H1 (cell line): ENCODE measurements around the gene USF1. TPM values are rescaled to one million over a fixed set of nuclear protein-coding genes. Genes with fewer than 3 reads are reported as not detected.

Experiments
- CTCF ChIA-PET: fragments of 300-600 bp; sonication (Branson Sonifier 250); formaldehyde crosslinking; loops from one replicate; lab custom pipeline; 2021; ENCODE audit not compliant: partially characterized antibody; lab: Charles Lee
- POLR2A ChIA-PET: fragments of 300-600 bp; sonication (Branson Sonifier 250); formaldehyde crosslinking; loops from one replicate; lab custom pipeline; 2021; ENCODE audit warnings: inconsistent platforms; ENCODE audit not compliant: partially characterized antibody; lab: Charles Lee
- DNase-seq, 2 experiments: peaks; one replicate each; pipeline versions ENCODE4 v3.0.0 to v3.0.0-alpha.2; 2010 to 2022; ENCODE audit warnings: low spot score in 2 of 2, low read depth in 1 of 2, mixed read lengths in 1 of 2
- FAIRE-seq: peaks from 2 replicates; lab custom pipeline; 2011; peaks lifted over from hg19 to GRCh38; lab: Jason Lieb, UNC
- H2AFZ ChIP-seq: 2 replicates; pipeline ENCODE4 v1.8.1; 2012; ENCODE audit warnings: low read length, inconsistent platforms
- H2AK5ac ChIP-seq: 2 replicates; pipeline ENCODE4 v1.6.1; 2013; ENCODE audit warnings: low read depth, low read length
- H2BK120ac ChIP-seq: replicated peaks from 2 replicates; pipeline ENCODE3; 2013; ENCODE audit warnings: low read depth, low read length, inconsistent platforms
- H2BK12ac ChIP-seq: 2 replicates; pipeline ENCODE4 v1.6.1; 2013; ENCODE audit warnings: low read depth, low read length
- H2BK15ac ChIP-seq: 2 replicates; pipeline ENCODE4 v1.6.1; 2013; ENCODE audit warnings: low read length
- H2BK20ac ChIP-seq: 2 replicates; pipeline ENCODE4 v1.6.1; 2013; ENCODE audit warnings: low read length
- H2BK5ac ChIP-seq: 2 replicates; pipeline ENCODE4 v1.6.1; 2013; ENCODE audit warnings: low read depth, low read length
- H3K14ac ChIP-seq: 2 replicates; pipeline ENCODE4 v1.6.1; 2013; ENCODE audit warnings: inconsistent platforms; ENCODE audit not compliant: insufficient read length
- H3K18ac ChIP-seq: 2 replicates; pipeline ENCODE4 v1.6.1; 2013; ENCODE audit warnings: low read length; ENCODE audit errors: extremely low read depth
- H3K23ac ChIP-seq: 2 replicates; pipeline ENCODE4 v1.6.1; 2013; ENCODE audit warnings: inconsistent platforms; ENCODE audit not compliant: insufficient read length
- H3K23me2 ChIP-seq: 2 replicates; pipeline ENCODE4 v1.6.1; 2013; ENCODE audit warnings: low read depth, low read length
- H3K27ac ChIP-seq: 2 replicates; pipeline ENCODE4 v1.6.1; 2011; ENCODE audit warnings: low read depth, low read length, inconsistent platforms
- H3K27me3 ChIP-seq, 4 experiments: replicated peaks in 1 of 4; 1 replicate in 1 of 4; 2 replicates in 3 of 4; pipeline versions ENCODE4 v1.6.1 to v1.8.1; 2011 to 2013; ENCODE audit warnings: low read length in 3 of 4, mild to moderate bottlenecking in 3 of 4, inconsistent platforms in 2 of 4, mixed read lengths in 2 of 4, moderate library complexity in 1 of 4; ENCODE audit not compliant: control insufficient read depth in 3 of 4, insufficient read depth in 3 of 4; ENCODE audit errors: extremely low read depth in 1 of 4
- H3K36me3 ChIP-seq, 4 experiments: 2 replicates each; pipeline versions ENCODE4 v1.6.1 to v1.8.1; 2011 to 2013; ENCODE audit warnings: mild to moderate bottlenecking in 4 of 4, low read length in 3 of 4, moderate library complexity in 2 of 4, control low read depth in 1 of 4, inconsistent platforms in 1 of 4; ENCODE audit not compliant: insufficient read depth in 4 of 4, control insufficient read depth in 2 of 4
- H3K4ac ChIP-seq: replicated peaks from 2 replicates; pipeline ENCODE3; 2013; ENCODE audit warnings: low read length, low read depth, mixed read lengths, inconsistent platforms; ENCODE audit not compliant: insufficient read length
- H3K4me1 ChIP-seq, 4 experiments: replicated peaks in 1 of 4; 1 replicate in 1 of 4; 2 replicates in 3 of 4; pipeline versions ENCODE4 v1.6.1 to v1.8.1; 2011 to 2013; ENCODE audit warnings: low read length in 3 of 4, inconsistent platforms in 2 of 4, mixed read lengths in 1 of 4; ENCODE audit not compliant: insufficient read depth in 4 of 4, control insufficient read depth in 3 of 4
- H3K4me2 ChIP-seq, 2 experiments: 2 replicates each; pipeline versions ENCODE4 v1.6.1 to v1.8.1; 2011 to 2013; ENCODE audit warnings: low read depth in 2 of 2, low read length in 2 of 2, control low read depth in 1 of 2, inconsistent platforms in 1 of 2, mild to moderate bottlenecking in 1 of 2; ENCODE audit not compliant: insufficient read depth in 1 of 2
- H3K4me3 ChIP-seq, 4 experiments: fragments of 200-600, 300-600 bp in 1 of 4; sonication (generic), shearing (Covaris generic), sonication (Bioruptor Twin) in 1 of 4; 2 replicates each; pipeline versions ENCODE4 v1.5.1 to v1.8.1; 2011 to 2016; ENCODE audit warnings: low read length in 4 of 4, low read depth in 3 of 4, control low read depth in 2 of 4, inconsistent platforms in 2 of 4, mild to moderate bottlenecking in 2 of 4, mixed read lengths in 1 of 4, moderate library complexity in 1 of 4; ENCODE audit not compliant: insufficient read depth in 2 of 4; ENCODE audit errors: extremely low read depth in 1 of 4
- H3K56ac ChIP-seq: replicated peaks from 2 replicates; pipeline ENCODE3; 2013; ENCODE audit warnings: low read depth, mild to moderate bottlenecking, mixed read lengths, low read length, inconsistent platforms; ENCODE audit not compliant: insufficient read length
- H3K79me1 ChIP-seq: 2 replicates; pipeline ENCODE4 v1.6.1; 2013; ENCODE audit warnings: low read depth, low read length, control low read depth
- H3K79me2 ChIP-seq, 2 experiments: 2 replicates each; pipeline versions ENCODE4 v1.6.1 to v1.8.1; 2012 to 2013; ENCODE audit warnings: low read length in 2 of 2, mild to moderate bottlenecking in 2 of 2, inconsistent platforms in 1 of 2; ENCODE audit not compliant: insufficient read depth in 2 of 2, control insufficient read depth in 1 of 2
- H3K9ac ChIP-seq, 4 experiments: replicated peaks in 1 of 4; 1 replicate in 1 of 4; 2 replicates in 3 of 4; pipeline versions ENCODE4 v1.6.1 to v1.8.1; 2011 to 2013; ENCODE audit warnings: low read depth in 3 of 4, low read length in 3 of 4, control low read depth in 2 of 4, mild to moderate bottlenecking in 2 of 4, moderate library complexity in 2 of 4, inconsistent platforms in 1 of 4; ENCODE audit errors: extremely low read depth in 1 of 4
- H3K9me3 ChIP-seq, 2 experiments: 2 replicates each; pipeline versions ENCODE4 v1.6.1 to v1.8.1; 2012 to 2013; ENCODE audit warnings: mild to moderate bottlenecking in 2 of 2, moderate library complexity in 2 of 2, control low read depth in 1 of 2, inconsistent platforms in 1 of 2, low read depth in 1 of 2, low read length in 1 of 2, mixed read lengths in 1 of 2; ENCODE audit not compliant: insufficient read depth in 2 of 2
- H4K20me1 ChIP-seq, 2 experiments: replicated peaks in 1 of 2; 2 replicates each; pipeline versions ENCODE3 to v1.8.1; 2011 to 2013; ENCODE audit warnings: inconsistent platforms in 2 of 2, low read length in 2 of 2, mild to moderate bottlenecking in 1 of 2; ENCODE audit not compliant: insufficient read depth in 2 of 2, control insufficient read depth in 1 of 2
- H4K5ac ChIP-seq: 2 replicates; pipeline ENCODE4 v1.6.1; 2013; ENCODE audit warnings: low read length, low read depth, mixed read lengths, inconsistent platforms; ENCODE audit not compliant: insufficient read length
- H4K8ac ChIP-seq: 2 replicates; pipeline ENCODE4 v1.8.0; 2013; ENCODE audit warnings: mild to moderate bottlenecking, moderate library complexity, low read length, inconsistent platforms; ENCODE audit not compliant: insufficient read depth; ENCODE audit errors: extremely low read depth
- H4K91ac ChIP-seq: replicated peaks from 2 replicates; pipeline ENCODE3; 2013; ENCODE audit warnings: low read length, mixed read lengths, inconsistent platforms; ENCODE audit not compliant: insufficient read length
- CEBPB ChIP-seq: IDR thresholded peaks from 2 replicates; pipeline ENCODE4 v1.6.1; 2012; ENCODE audit warnings: low read depth, low read length
- EGR1 ChIP-seq: IDR thresholded peaks from 2 replicates; pipeline ENCODE4 v1.6.1; 2011; ENCODE audit warnings: low read depth, low read length, borderline replicate concordance
- EP300 ChIP-seq, 2 experiments: IDR thresholded peaks; 1 replicate in 1 of 2; 2 replicates in 1 of 2; pipeline ENCODE4 v1.6.1; 2011 to 2012; ENCODE audit warnings: low read depth in 2 of 2, low read length in 2 of 2, mild to moderate bottlenecking in 2 of 2, borderline replicate concordance in 1 of 2, inconsistent platforms in 1 of 2, moderate library complexity in 1 of 2
- HDAC2 ChIP-seq, 2 experiments: fragments of 300-600 bp in 1 of 2; sonication (generic) in 1 of 2; IDR thresholded peaks; 2 replicates each; pipeline ENCODE4 v1.6.1; 2011 to 2012; ENCODE audit warnings: low read depth in 2 of 2, low read length in 2 of 2, mild to moderate bottlenecking in 2 of 2, moderate library complexity in 2 of 2, borderline replicate concordance in 1 of 2, inconsistent platforms in 1 of 2
- RBBP5 ChIP-seq: IDR thresholded peaks from 2 replicates; pipeline ENCODE4 v1.7.1; 2012; ENCODE audit warnings: low read depth, mild to moderate bottlenecking, inconsistent platforms, low read length, moderate library complexity, borderline replicate concordance
- SIN3A ChIP-seq, 2 experiments: IDR thresholded peaks in 1 of 2; conservative IDR thresholded peaks in 1 of 2; 2 replicates each; pipeline ENCODE4 v1.6.1; 2011 to 2012; ENCODE audit warnings: low read length in 2 of 2, improper control_type of control experiment in 1 of 2, low read depth in 1 of 2, mild to moderate bottlenecking in 1 of 2
- SIX5 ChIP-seq: IDR thresholded peaks from 2 replicates; pipeline ENCODE4 v1.6.1; 2011; ENCODE audit warnings: mild to moderate bottlenecking, low read depth, low read length
- SP4 ChIP-seq: IDR thresholded peaks from 2 replicates; pipeline ENCODE4 v1.6.1; 2012; ENCODE audit warnings: low read length, inconsistent platforms
- TAF7 ChIP-seq: optimal IDR thresholded peaks from 2 replicates; pipeline ENCODE3; 2011; ENCODE audit warnings: low read depth, mild to moderate bottlenecking, inconsistent platforms, low read length, moderate library complexity, borderline replicate concordance
- TCF12 ChIP-seq: IDR thresholded peaks from 2 replicates; pipeline ENCODE4 v1.6.1; 2011; ENCODE audit warnings: low read depth, mild to moderate bottlenecking, low read length
- WGBS, 2 experiments: shearing (Covaris generic) in 1 of 2; methylation state at CpG; one replicate each; pipeline versions ENCODE4 v1.1.6 to v1.1.7; 2013 to 2015; ENCODE audit warnings: low lambda C conversion rate in 2 of 2, mixed read lengths in 2 of 2, inconsistent platforms in 1 of 2, low coverage in 1 of 2, missing lambda C conversion rate in 1 of 2; ENCODE audit not compliant: insufficient replicate concordance in 2 of 2, insufficient coverage in 1 of 2, insufficient read length in 1 of 2; ENCODE audit errors: extremely low coverage in 1 of 2, missing lambda C conversion rate in 1 of 2; 5-methylcytosine and 5-hydroxymethylcytosine counted together
- polyA plus RNA-seq, 7 experiments: library from polyadenylated mRNA; depleted of rRNA in 3 of 7; stranded (reverse) in 5 of 7; unstranded in 2 of 7; fragments of >200 nt in 5 of 7; fragments of 200-250 nt in 2 of 7; gene quantifications; 1 replicate in 5 of 7; 2 replicates in 1 of 7; 4 replicates in 1 of 7; pipeline versions ENCODE4 v1.2.1 to v1.2.3, GENCODE V29; 2011 to 2013; ENCODE audit warnings: missing spikeins in 2 of 7, mixed read lengths in 2 of 7
- total RNA-seq: library from RNA; stranded (reverse); fragmentation: NEBNext Ultra II Directional; extraction: Animal tissue kit (Norgen Biotek cat#: 25700); gene quantifications from 2 replicates; pipeline ENCODE4 v1.2.1, GENCODE V29; 2021

USF1 gene
- total and polyA plus RNA-seq, 2 of the 8 experiments (the other 6 are each of a cell fraction or from before 2014, with no cell fraction given), result 45.7 to 68.9 TPM

GRCh38 chr1:161081519-161081918, 35.7 kb upstream of the USF1 start:
- 98% methylated on average over 4 of the region's 5 CpGs; no CpG with 5 or more reads in 1 of the 2 experiments for WGBS, 2 experiments
- no peak overlapping the region for H4K5ac ChIP-seq
- H3K4me3 ChIP-seq, result no peak overlapping the region
- H3K14ac ChIP-seq, result no peak overlapping the region
- H3K27ac ChIP-seq, result no peak overlapping the region
- H3K79me2 ChIP-seq, result no peaks in the 10 kb centered on the region
- H3K4me2 ChIP-seq, result no peak overlapping the region
- no peak overlapping the region for H3K4ac ChIP-seq
- no peak overlapping the region for H3K56ac ChIP-seq
- CTCF ChIA-PET, result interaction anchor here (1.4 to 17.8 kb wide), 3 partner anchors 9 to 27 kb away, joined by 4 to 282 read pairs (median 156); partner anchors contain the start of genes ARHGAP30 and KLHDC9
- no peaks in the 10 kb centered on the region for H3K9me3 ChIP-seq
- H3K27me3 ChIP-seq, result no peaks in the 10 kb centered on the region
- no peaks in the 10 kb centered on the region for H4K20me1 ChIP-seq
- no peak overlapping the region for H2AK5ac ChIP-seq
- H2BK12ac ChIP-seq, result no peak overlapping the region
- POLR2A ChIA-PET, result interaction anchor here (1.4 kb wide), 1 partner anchor 36 kb away, joined by 3 read pairs; the partner anchor contains the start of gene USF1
- H2BK5ac ChIP-seq, result no peak overlapping the region
- no peak overlapping the region for H3K9ac ChIP-seq
- no peak overlapping the region for H4K8ac ChIP-seq
- TF ChIP-seq TCF12 (no peak), EP300 (IDR thresholded peaks at IDR 0.05; ENCODE audit: borderline replicate concordance in 1 of 2, low read depth in 2 of 2, low read length in 2 of 2) (no peak), TAF7 (no peak), EGR1 (no peak), RBBP5 (no peak), CEBPB (no peak), SIX5 (no peak), SIN3A (conservative IDR thresholded peaks at IDR 0.05 in 1 of 2, IDR thresholded peaks at IDR 0.05 in 1 of 2; ENCODE audit: low read depth in 1 of 2, low read length in 2 of 2) (no peak), HDAC2 (IDR thresholded peaks at IDR 0.05; ENCODE audit: borderline replicate concordance in 1 of 2, low read depth in 2 of 2, low read length in 2 of 2) (no peak), SP4 (no peak)
- TF ChIP-seq, all 59 proteins: peak for 0
- Histone ChIP-seq H4K91ac (peak overlapping the region; percentile 49), H3K23ac (no peak overlapping the region), H2BK15ac (no peak overlapping the region), H3K36me3 (no peaks in the 10 kb centered on the region), H3K18ac (no peak overlapping the region), H3K79me1 (no peaks in the 10 kb centered on the region), H2BK20ac (no peak overlapping the region), H2AFZ (no peak overlapping the region), H3K23me2 (no peaks in the 10 kb centered on the region), H2BK120ac (no peak overlapping the region), H3K4me1 (peaks cover 0 to 6% (median 0%) of the 10 kb centered on the region in 4 experiments; a peak in 4 of 7 replicates)
- no peak for DNase-seq
- no peak for FAIRE-seq
